Stimulated activated CD4-positive, alpha-beta T cell treated with anti-CD3 and anti-CD28 coated beads, TNF-alpha, amount 100 ng/mL, for 24 hours (primary cell): ENCODE results near the gene ZNF669.
"Not testable (repeated sequence)": the region's sequence is repeated elsewhere in the genome, so short reads cannot be mapped to it uniquely, and the experiment has no call there.

Experiments
- DNase-seq, 3 experiments: peaks; one replicate each; pipeline ENCODE4 v3.0.0-alpha.2; 2020; ENCODE audit warnings: low read depth in 3 of 3

The ZNF669 gene

GRCh38 chr1:247103859-247104591, at the start of gene ZNF669:
TSS of gene ZNF669 (minus strand) at chr1:247104356. CDS start at chr1:247104199, 157 bp downstream.
- DNase-seq, result peak; percentile 86 to 94 (median 90)

- DNase-seq, result no peak
Observed at GRCh38 chr1:247147781-247148180, 43.6 kb upstream of the ZNF669 start.

GRCh38 chr1:247147120-247147519, 43.0 kb upstream of the ZNF669 start:
- not testable (repeated sequence) for DNase-seq

GRCh38 chr1:247146671-247147070, 42.5 kb upstream of the ZNF669 start:
- no peak for DNase-seq

GRCh38 chr1:247145279-247145678, 41.1 kb upstream of the ZNF669 start:
- no peak for DNase-seq

GRCh38 chr1:247139557-247139956, 35.4 kb upstream of the ZNF669 start:
- DNase-seq, result not testable (repeated sequence)

GRCh38 chr1:247131236-247131635, 27.1 kb upstream of the ZNF669 start:
- DNase-seq, result no peak

GRCh38 chr1:247127519-247128282, 23.5 kb upstream of the ZNF669 start:
- not testable (repeated sequence) for DNase-seq

GRCh38 chr1:247126601-247127000, 22.4 kb upstream of the ZNF669 start:
- not testable (repeated sequence) for DNase-seq

GRCh38 chr1:247126166-247126565, 22.0 kb upstream of the ZNF669 start:
- DNase-seq, result not testable (repeated sequence)

- no peak for DNase-seq
Observed at GRCh38 chr1:247121382-247121781, 17.2 kb upstream of the ZNF669 start.

- not testable (repeated sequence) for DNase-seq
Observed at GRCh38 chr1:247120408-247120668, 16.2 kb upstream of the ZNF669 start.

- DNase-seq, result no peak
Observed at GRCh38 chr1:247119600-247120407, 15.6 kb upstream of the ZNF669 start.

- DNase-seq, result peak in 1 of 3 experiments; percentile 36
Observed at GRCh38 chr1:247118946-247119446, 14.8 kb upstream of the ZNF669 start.

GRCh38 chr1:247115545-247115944, 11.4 kb upstream of the ZNF669 start:
- no peak for DNase-seq

GRCh38 chr1:247115141-247115510, 11.0 kb upstream of the ZNF669 start:
- DNase-seq, result no peak

GRCh38 chr1:247114351-247115140, 10.4 kb upstream of the ZNF669 start:
- DNase-seq, result no peak

GRCh38 chr1:247113733-247114271, 9.6 kb upstream of the ZNF669 start:
- DNase-seq, result no peak

- no peak for DNase-seq
Observed at GRCh38 chr1:247113094-247113497, 8.9 kb upstream of the ZNF669 start.

- no peak for DNase-seq
Observed at GRCh38 chr1:247112479-247112781, 8.3 kb upstream of the ZNF669 start.

GRCh38 chr1:247111700-247112478, 7.7 kb upstream of the ZNF669 start:
- DNase-seq, result no peak
